Jurkat, Clone E6-1 (cell line): ENCODE data around the gene PHOX2A.
A peak's percentile ranks its signal among the peaks of the same experiment; 100 is the strongest.

Experiments used
- DNase-seq: peaks from one replicate; pipeline ENCODE4 v3.0.0-alpha.2; 2011; ENCODE audit warnings: low read depth, low spot score
- H3K4me3 ChIP-seq: 2 replicates; pipeline ENCODE4 v1.5.1; 2011; ENCODE audit warnings: mild to moderate bottlenecking, low read length, control low read depth, moderate library complexity

PHOX2A gene

GRCh38 chr11:72251614-72252013 lies 7.6 kb upstream of the PHOX2A start:
- H3K4me3 ChIP-seq, result no peak overlapping the region
- DNase-seq, result no peak

DNA sequence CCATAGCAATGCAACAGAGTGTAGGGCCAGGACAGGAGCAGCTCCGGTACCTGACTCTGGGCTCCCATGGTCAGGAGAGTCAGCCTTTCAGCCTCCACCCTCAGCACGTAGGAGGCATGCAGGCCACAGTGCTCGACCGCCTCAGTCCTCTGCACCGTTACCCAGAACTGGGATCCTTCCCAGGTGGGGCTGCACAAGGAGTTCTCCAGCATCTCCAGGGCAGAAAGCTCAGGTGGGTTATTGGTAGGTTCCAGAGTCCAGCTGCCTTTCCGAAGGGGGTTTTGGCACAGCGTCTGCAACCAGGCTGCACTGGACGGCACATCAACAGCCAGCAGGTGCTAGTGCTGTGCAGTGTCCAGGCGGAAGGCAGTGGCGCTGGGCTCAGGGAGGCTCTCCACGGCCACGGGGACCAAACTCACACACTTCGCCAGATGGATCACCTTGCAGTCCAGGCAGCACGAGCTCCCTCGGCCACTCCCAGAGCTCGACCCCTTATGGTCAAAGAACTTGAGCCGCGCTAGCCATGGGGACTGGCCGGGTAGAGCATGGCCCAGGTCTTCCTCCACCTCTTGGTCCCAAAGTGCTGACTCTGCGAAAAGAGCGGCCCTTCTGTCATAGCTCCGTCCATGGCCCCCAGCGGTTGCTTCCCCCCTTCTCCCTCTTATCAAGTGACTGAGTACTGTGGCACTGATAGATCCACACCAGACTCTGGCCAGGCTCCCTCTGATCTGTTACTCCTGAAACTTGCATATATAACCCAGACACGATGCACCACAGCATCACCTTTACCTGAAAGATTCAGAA lies 6.9 kb upstream of the PHOX2A start:
- H3K4me3 ChIP-seq, result no peak overlapping the region
- no peak for DNase-seq

DNA sequence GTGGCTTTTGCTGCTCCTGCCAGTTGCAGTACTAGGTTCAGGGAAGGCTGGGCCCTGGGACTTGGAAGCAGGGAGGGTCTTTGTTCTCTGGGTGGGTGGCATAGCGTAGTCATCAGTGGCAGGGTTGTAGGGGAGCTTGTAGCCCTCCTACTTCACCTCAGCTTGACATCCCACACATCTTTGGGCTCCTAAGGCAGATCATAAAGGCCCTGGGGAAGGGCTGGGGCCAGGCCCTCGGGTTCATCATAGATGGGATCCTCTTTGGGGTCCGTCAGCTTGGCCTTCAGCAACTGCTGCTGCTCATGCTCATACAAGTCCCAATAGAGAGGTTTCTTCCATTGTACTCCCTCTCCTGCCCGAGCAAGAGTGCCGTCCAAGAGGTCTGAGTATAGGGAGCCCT lies 6.0 kb upstream of the PHOX2A start:
- DNase-seq, result no peak
- H3K4me3 ChIP-seq, result no peak overlapping the region

DNA sequence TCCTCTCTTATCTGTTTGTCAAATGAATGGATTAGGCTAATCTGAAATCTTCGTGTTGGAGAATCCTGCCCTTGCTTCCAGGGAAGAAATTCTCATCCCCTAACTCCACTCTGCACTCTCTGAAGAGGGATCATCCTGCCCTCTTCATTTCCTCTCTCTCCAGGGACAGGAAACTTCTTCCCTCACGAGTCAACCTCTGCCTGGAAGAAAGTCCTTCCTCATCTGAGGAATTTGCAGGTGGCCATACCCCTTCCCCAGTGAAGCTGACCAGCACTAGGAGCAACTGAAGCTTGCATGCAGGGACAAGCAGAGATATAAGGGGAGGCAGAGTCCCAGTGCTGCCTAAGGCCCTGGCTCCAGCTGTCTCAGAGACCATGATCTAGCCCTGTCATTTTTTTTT lies 3.6 kb upstream of the PHOX2A start:
- no peak overlapping the region for H3K4me3 ChIP-seq
- no peak for DNase-seq

- no peak for DNase-seq
- H3K4me3 ChIP-seq, result no peak overlapping the region
Measured at GRCh38 chr11:72245263-72245816, 1.4 kb upstream of the PHOX2A start.

DNA sequence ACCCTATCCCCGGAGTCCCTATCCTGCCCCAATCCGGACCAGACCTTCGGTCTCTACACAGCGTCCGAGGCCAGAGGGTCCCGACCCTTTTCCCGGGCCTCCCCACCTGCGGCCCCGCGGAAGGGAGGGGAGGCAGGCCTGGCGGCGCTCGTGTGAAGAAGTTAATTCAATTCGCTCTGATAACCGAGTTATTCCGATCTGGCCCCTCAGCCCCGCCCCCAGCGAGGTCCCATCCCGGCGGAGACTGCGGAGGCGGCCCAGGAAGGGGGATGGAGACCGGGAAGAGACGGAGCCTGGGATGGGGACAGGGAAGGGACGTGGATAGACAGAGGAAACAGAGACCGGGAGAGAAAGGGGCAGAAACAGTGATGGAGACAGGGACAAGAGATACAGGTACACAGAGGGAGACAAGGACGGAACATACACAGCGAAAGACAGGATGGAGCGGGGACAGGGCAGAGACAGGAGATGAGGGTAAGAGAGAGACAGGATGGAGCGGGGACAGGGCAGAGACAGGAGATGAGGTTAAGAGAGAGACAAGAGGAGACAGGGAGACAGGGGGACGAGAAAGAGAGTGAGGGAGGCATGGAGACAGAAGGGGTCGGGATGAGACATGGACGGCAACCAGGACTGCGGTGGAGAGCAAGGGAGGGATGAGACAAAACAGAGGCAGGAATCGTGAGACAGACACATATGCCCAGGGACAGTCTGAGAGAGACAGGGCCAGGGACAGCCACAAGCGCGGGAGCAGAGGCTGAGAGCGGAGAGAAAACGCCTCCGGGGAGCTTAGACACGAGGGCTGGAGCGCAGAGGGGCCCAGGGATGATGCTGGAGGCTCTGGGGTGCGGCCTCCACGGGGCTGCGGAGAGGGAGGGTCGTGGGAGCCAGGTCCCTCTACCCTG lies 636 bp upstream of the PHOX2A start:
- no peak for DNase-seq
- H3K4me3 ChIP-seq, result no peak overlapping the region

GRCh38 chr11:72243173-72244059 lies 560 bp downstream of the PHOX2A start:
- no peak overlapping the region for H3K4me3 ChIP-seq
- DNase-seq, result no peak

GRCh38 chr11:72242141-72242540 lies 1.8 kb downstream of the PHOX2A start:
- H3K4me3 ChIP-seq, result no peak overlapping the region
- no peak for DNase-seq

GRCh38 chr11:72241291-72241781 lies 2.6 kb downstream of the PHOX2A start:
- DNase-seq, result no peak
- H3K4me3 ChIP-seq, result no peak overlapping the region

- no peak for DNase-seq
Measured at GRCh38 chr11:72240461-72241290, 3.3 kb downstream of the PHOX2A start.

DNA sequence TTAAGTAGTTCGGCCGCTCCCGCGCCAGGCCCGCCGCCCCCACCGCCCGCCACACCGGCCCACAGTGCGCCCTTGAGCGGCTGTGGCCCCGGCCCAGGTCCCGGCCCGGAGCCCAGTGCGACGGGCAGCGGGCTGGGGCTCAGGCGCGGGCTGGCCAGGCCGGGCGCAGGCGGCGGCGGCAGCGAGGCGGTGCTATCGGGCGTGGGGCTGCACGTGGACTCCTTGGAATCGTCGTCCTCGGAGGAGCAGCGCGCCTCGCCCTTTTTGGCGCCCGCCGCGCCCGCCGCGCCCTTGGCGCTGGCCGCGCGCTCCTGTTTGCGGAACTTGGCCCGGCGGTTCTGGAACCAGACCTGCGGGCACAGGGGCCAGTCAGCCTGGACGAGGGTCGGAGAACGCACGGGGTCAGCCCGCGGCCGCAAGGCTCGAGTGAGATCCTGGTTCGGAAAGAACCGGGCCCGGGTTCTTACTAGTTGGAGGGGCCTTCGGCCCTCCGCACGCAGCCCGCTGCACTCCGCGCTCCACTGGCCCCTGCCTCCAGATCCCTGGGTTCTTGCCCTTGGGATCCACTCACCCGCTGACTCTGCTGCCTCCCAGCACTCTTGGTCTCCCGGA lies 4.0 kb downstream of the PHOX2A start:
- DNase-seq, result no peak

More at GRCh38 chr11:72240461-72241290, 3.3 kb downstream of the PHOX2A start:
- H3K4me3 ChIP-seq, result no peak overlapping the region

DNA sequence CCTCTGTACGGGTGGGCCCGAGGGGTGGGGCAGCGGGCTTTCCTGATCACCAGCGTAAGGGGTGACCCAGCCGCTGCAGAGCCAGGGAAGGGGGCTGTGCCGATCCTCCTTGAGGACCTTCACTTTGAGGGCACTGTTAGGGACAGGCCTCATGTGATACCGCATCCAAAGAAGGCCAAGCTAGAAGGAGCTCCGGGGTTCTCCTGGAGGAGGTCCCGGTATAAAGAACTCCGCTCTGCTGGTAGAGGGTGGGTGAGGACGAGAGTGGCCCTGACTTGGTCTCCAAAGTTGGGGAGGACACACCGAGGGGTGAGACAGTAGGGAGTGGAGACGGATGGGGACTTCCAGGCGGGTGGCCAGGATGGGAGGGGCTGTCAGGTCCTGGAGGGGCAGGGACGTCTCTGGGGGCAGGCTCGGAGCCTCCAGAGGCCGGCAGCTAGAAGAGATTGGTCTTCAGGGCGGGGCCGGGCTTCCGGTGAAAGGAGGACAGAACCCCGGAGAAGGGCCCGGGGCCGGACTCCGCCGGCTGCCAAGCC lies 4.6 kb downstream of the PHOX2A start:
- H3K4me3 ChIP-seq, result no peak overlapping the region
- no peak for DNase-seq

More for the DNA sequence above, 4.0 kb downstream of the PHOX2A start:
- no peak overlapping the region for H3K4me3 ChIP-seq

GRCh38 chr11:72238492-72239312 lies 5.3 kb downstream of the PHOX2A start:
- no peak overlapping the region for H3K4me3 ChIP-seq
- DNase-seq, result no peak

GRCh38 chr11:72238040-72238450 lies 5.9 kb downstream of the PHOX2A start:
- peak; percentile 38 for DNase-seq
- H3K4me3 ChIP-seq, result no peak overlapping the region

DNA sequence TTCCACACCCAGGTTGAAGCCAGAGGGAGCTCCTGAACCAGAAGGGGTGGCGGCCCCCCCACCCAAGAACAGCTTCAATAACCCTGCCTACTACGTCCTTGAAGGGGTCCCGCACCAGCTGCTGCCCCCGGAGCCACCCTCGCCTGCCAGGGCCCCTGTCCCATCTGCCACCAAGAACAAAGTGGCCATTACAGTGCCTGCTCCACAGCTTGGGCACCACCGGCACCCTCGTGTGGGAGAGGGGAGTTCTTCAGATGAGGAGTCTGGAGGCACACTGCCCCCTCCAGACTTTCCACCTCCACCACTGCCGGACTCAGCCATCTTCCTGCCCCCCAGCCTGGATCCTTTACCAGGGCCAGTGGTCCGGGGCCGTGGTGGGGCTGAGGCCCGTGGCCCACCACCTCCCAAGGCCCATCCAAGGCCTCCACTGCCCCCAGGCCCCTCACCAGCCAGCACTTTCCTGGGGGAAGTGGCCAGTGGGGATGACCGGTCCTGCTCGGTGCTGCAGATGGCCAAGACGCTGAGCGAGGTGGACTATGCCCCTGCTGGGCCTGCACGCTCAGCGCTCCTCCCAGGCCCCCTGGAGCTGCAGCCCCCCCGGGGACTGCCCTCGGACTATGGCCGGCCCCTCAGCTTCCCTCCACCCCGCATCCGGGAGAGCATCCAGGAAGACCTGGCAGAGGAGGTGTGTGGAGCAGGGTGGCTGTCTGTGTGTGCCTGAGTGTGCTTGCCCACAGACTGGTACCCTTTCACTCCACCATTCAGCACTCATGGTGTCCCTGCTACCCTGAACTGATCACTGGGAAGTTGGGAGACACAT lies 6.7 kb downstream of the PHOX2A start:
- DNase-seq, result no peak
- no peak overlapping the region for H3K4me3 ChIP-seq

GRCh38 chr11:72236774-72237111 lies 7.2 kb downstream of the PHOX2A start:
- no peak overlapping the region for H3K4me3 ChIP-seq
- DNase-seq, result no peak
